ENCODE results near the gene HIP1. TPM values are rescaled to one million over a fixed set of nuclear protein-coding genes. Genes with fewer than 3 reads are reported as not detected.
"Not testable (repeated sequence)": the region's sequence is repeated elsewhere in the genome, so short reads cannot be mapped to it uniquely, and the experiment has no call there.

Gene HIP1

GRCh38 chr7:75485979-75486643, 252.6 kb downstream of the HIP1 start, which contains the start of gene POM121C:
TSS of gene POM121C (minus strand) at chr7:75486299. CDS start at chr7:75441496, 44,803 bp downstream.
- H3K9me3 ChIP-seq (replicated peaks; ENCODE audit: low read length); H3K27me3 ChIP-seq (ENCODE audit: control insufficient read depth, insufficient read depth, low read length); H3K36me3 ChIP-seq (ENCODE audit: insufficient read depth, low read length); H3K4me1 ChIP-seq (ENCODE audit: control insufficient read depth, insufficient read depth, low read length): not testable (repeated sequence)
- Histone ChIP-seq H3K9ac (ENCODE audit: low read depth, low read length) (peak within 1 kb of the TSS; percentile 76), H3K4me3 (ENCODE audit: low read length) (peak within 1 kb of the TSS; percentile 68), H3K4me2 (ENCODE audit: low read length) (peak within 1 kb of the TSS; percentile 80)

DNA sequence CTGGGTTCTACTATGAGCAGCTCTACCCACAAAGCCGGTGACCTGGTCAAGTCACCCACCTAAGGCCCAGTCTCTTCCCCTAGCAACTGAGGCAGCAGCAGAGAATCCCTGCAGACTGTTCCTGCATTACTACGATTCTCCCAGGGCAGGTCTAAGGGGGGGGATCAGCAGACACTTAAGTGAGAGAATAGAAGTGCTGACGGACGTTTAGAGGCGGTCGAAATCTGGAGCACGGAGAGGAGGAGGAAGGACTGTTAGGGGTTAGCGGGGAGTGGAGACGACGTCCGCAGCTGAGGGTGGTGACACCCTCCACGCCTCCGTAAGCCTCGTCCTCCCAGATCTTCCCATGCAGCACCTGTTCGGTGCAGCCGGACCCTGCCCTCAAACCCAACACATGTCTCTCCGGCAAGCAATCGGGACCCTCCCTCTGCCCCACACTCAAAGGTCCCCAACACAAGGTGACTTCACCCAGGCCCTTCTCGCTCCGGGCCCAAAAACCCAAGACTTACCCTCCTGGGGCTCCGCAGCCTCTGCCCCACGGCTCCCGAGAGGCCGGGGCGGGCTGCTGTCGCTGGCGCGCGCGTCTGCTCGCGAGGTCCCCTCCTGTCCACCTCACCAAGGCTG, 253.3 kb downstream of the HIP1 start:
- peak overlapping the region; percentile 80 for H3K4me2 ChIP-seq (ENCODE audit: low read length)
- not testable (repeated sequence) for H3K27me3 ChIP-seq (ENCODE audit: control insufficient read depth, insufficient read depth, low read length); H3K9me3 ChIP-seq (replicated peaks; ENCODE audit: low read length); H3K4me1 ChIP-seq (ENCODE audit: control insufficient read depth, insufficient read depth, low read length); H3K36me3 ChIP-seq (ENCODE audit: insufficient read depth, low read length)
- peak overlapping the region; percentile 68 for H3K4me3 ChIP-seq (ENCODE audit: low read length)
- H3K9ac ChIP-seq (ENCODE audit: low read depth, low read length): peak overlapping the region; percentile 76

Small RNAs within 50 kb of the gene (small RNA-seq; reads per million reads assigned to genes)
- not detected for gene AC211429.1
- not detected for gene RF00019
